PC-3 (cell line): Measurements from ENCODE around the gene MALRD1. TPM values are rescaled to one million over a fixed set of nuclear protein-coding genes. Genes with fewer than 3 reads are reported as not detected.

Experiments
- ATAC-seq: fragments of 200-7000 bp; cut with Tn5 transposase; 2 replicates; pipeline ENCODE4 v1.9.1; 2020; ENCODE audit warnings: mild to moderate bottlenecking, moderate library complexity
- BruUV-seq: library from RNA; stranded (reverse); fragments of 400-500 nt; replicated peaks from 2 replicates; lab custom pipeline; 2021; lab: Mats Ljungman, UMichigan
- CTCF ChIA-PET: fragments of 300-600 bp; sonication (Branson Sonifier 250); formaldehyde crosslinking; loops from one replicate; lab custom pipeline; 2022; ENCODE audit warnings: antibody characterized with exemption; lab: Charles Lee
- POLR2A ChIA-PET: fragments of 300-600 bp; sonication (Branson Sonifier 250); formaldehyde crosslinking; loops from one replicate; lab custom pipeline; 2022; ENCODE audit warnings: antibody characterized with exemption; ENCODE audit not compliant: unreplicated experiment; lab: Charles Lee
- DNase-seq: peaks from one replicate; pipeline ENCODE4 v3.0.0-alpha.2; 2015
- H2AFZ ChIP-seq: fragments of 300-600 bp; sonication (generic); 2 replicates; pipeline ENCODE4 v1.6.0; 2016; ENCODE audit warnings: antibody characterized with exemption, low read length
- H3F3A ChIP-seq: fragments of 300-600 bp; sonication (generic); one replicate; pipeline ENCODE4 v1.6.0; 2017; ENCODE audit warnings: antibody characterized with exemption, low read length, control low read depth, mild to moderate bottlenecking; ENCODE audit not compliant: unreplicated experiment
- H3K27ac ChIP-seq: fragments of 300-600 bp; sonication (generic); 2 replicates; pipeline ENCODE4 v1.5.1; 2016; ENCODE audit warnings: mild to moderate bottlenecking, low read length
- H3K27me3 ChIP-seq: fragments of 300-600 bp; sonication (generic); 2 replicates; pipeline ENCODE4 v1.6.1; 2016; ENCODE audit warnings: low read length, mixed read lengths
- H3K36me3 ChIP-seq: fragments of 300-600 bp; sonication (generic); 2 replicates; pipeline ENCODE4 v1.6.1; 2016; ENCODE audit warnings: low read depth, mixed run types, low read length, mixed read lengths
- H3K4me1 ChIP-seq: fragments of 300-600 bp; sonication (generic); 2 replicates; pipeline ENCODE4 v1.5.1; 2016; ENCODE audit warnings: low read length; ENCODE audit not compliant: insufficient read depth
- H3K4me2 ChIP-seq: fragments of 300-600 bp; sonication (generic); 2 replicates; pipeline ENCODE4 v1.6.0; 2016; ENCODE audit warnings: low read length
- H3K4me3 ChIP-seq: fragments of 300-600 bp; sonication (generic); 2 replicates; pipeline ENCODE4 v1.5.1; 2016; ENCODE audit warnings: mild to moderate bottlenecking, low read length, mixed read lengths
- H3K79me2 ChIP-seq: fragments of 300-600 bp; sonication (generic); 2 replicates; pipeline ENCODE4 v1.6.1; 2017; ENCODE audit warnings: low read length, mixed read lengths
- H3K9ac ChIP-seq: fragments of 300-600 bp; sonication (generic); 2 replicates; pipeline ENCODE4 v1.6.0; 2016; ENCODE audit warnings: mild to moderate bottlenecking, low read length
- H3K9me2 ChIP-seq: fragments of 300-600 bp; sonication (generic); replicated peaks from 2 replicates; pipeline ENCODE4 v1.6.1; 2016; ENCODE audit warnings: mixed run types, low read length, mixed read lengths
- H3K9me3 ChIP-seq: fragments of 300-600 bp; sonication (generic); 2 replicates; pipeline ENCODE4 v1.6.1; 2016; ENCODE audit warnings: low read length, mixed read lengths
- H4K20me1 ChIP-seq: fragments of 300-600 bp; sonication (generic); 2 replicates; pipeline ENCODE4 v1.6.1; 2016; ENCODE audit warnings: low read length, mixed read lengths
- EZH2 ChIP-seq: fragments of 300-600 bp; sonication (generic); IDR thresholded peaks from one replicate; pipeline ENCODE4 v1.6.1; 2017; ENCODE audit warnings: antibody characterized with exemption, mild to moderate bottlenecking, low read length; ENCODE audit not compliant: unreplicated experiment
- EZH2phosphoT487 ChIP-seq: fragments of 300-600 bp; sonication (generic); IDR thresholded peaks from 2 replicates; pipeline ENCODE4 v1.6.1; 2018; ENCODE audit warnings: mild to moderate bottlenecking, antibody characterized with exemption, low read length, borderline replicate concordance
- intact Hi-C: fragments of 100-400 bp; cut with micrococcal nuclease; formaldehyde crosslinking; loops from 2 replicates; pipeline ENCODE4 v1.9.0; 2023
- total RNA-seq: library from RNA; depleted of rRNA; stranded (reverse); fragments of >200 nt; gene quantifications from 2 replicates; pipeline ENCODE4 v1.2.3, GENCODE V29; 2014
- TF ChIP-seq, protein P1 (sequence below): fragments of 300-600 bp; sonication (generic); conservative IDR thresholded peaks from 2 replicates; pipeline ENCODE4 v1.5.1; 2017; ENCODE audit warnings: antibody characterized with exemption, low read depth, mild to moderate bottlenecking, low read length

The MALRD1 gene
- total RNA-seq, 1 experiment from 2014 or later = not detected

- ATAC-seq = no peak
- Histone ChIP-seq H2AFZ (no peak overlapping the region), H3F3A (no peaks in the 10 kb centered on the region), H3K27ac (no peak overlapping the region), H3K9me3 (no peaks in the 10 kb centered on the region), H3K4me2 (no peak overlapping the region), H3K9ac (no peak overlapping the region), H3K36me3 (no peaks in the 10 kb centered on the region), H4K20me1 (no peaks in the 10 kb centered on the region), H3K27me3 (no peaks in the 10 kb centered on the region), H3K9me2 (no peaks in the 10 kb centered on the region), H3K4me1 (no peaks in the 10 kb centered on the region), H3K79me2 (no peaks in the 10 kb centered on the region), H3K4me3 (no peak overlapping the region)
- no peak for DNase-seq
- POLR2A ChIA-PET = no interaction called here
- no peak for TF ChIP-seq EZH2phosphoT487
- TF ChIP-seq EZH2 = no peak
- TF ChIP-seq, protein P1, sequence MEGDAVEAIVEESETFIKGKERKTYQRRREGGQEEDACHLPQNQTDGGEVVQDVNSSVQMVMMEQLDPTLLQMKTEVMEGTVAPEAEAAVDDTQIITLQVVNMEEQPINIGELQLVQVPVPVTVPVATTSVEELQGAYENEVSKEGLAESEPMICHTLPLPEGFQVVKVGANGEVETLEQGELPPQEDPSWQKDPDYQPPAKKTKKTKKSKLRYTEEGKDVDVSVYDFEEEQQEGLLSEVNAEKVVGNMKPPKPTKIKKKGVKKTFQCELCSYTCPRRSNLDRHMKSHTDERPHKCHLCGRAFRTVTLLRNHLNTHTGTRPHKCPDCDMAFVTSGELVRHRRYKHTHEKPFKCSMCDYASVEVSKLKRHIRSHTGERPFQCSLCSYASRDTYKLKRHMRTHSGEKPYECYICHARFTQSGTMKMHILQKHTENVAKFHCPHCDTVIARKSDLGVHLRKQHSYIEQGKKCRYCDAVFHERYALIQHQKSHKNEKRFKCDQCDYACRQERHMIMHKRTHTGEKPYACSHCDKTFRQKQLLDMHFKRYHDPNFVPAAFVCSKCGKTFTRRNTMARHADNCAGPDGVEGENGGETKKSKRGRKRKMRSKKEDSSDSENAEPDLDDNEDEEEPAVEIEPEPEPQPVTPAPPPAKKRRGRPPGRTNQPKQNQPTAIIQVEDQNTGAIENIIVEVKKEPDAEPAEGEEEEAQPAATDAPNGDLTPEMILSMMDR = no peak
- intact Hi-C loops = no loop called here
- no TSS peak for BruUV-seq
- CTCF ChIA-PET = no interaction called here
Measured at GRCh38 chr10:19466709-19467108, 418.1 kb downstream of the MALRD1 start.

- DNase-seq (no peak), ATAC-seq (no peak)
- intact Hi-C loops = no loop called here
- Histone ChIP-seq H3F3A (no peaks in the 10 kb centered on the region), H3K36me3 (no peaks in the 10 kb centered on the region), H3K79me2 (no peaks in the 10 kb centered on the region), H2AFZ (no peak overlapping the region), H3K4me2 (no peak overlapping the region), H3K27me3 (no peaks in the 10 kb centered on the region), H3K9me3 (no peaks in the 10 kb centered on the region), H3K9ac (no peak overlapping the region), H3K4me1 (no peaks in the 10 kb centered on the region), H3K9me2 (no peaks in the 10 kb centered on the region), H3K27ac (no peak overlapping the region), H3K4me3 (no peak overlapping the region), H4K20me1 (no peaks in the 10 kb centered on the region)
- ChIA-PET CTCF (no interaction called here), POLR2A (no interaction called here)
- TF ChIP-seq, protein P1 = no peak
- TF ChIP-seq EZH2phosphoT487 (no peak), EZH2 (no peak)
- BruUV-seq = no TSS peak
Measured at GRCh38 chr10:19468413-19468812, 419.8 kb downstream of the MALRD1 start.

DNA sequence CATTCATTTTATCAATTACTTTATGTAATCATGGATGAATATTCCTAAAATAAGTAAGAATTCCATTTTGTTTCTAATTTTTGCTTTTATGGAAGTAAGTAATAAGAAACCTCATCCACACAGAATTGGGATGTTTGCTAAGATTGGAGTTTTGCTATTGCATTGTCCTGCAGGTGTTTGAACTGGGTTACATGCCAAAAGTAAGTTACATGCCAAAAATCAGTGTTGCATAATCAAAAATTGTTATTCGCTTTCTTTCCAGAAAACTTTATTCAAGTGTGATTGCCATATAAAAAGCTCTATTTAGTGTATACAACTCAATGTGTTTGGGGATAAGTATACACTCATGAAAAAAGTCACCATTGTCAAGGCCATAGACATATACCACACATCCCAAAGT is 420.9 kb downstream of the MALRD1 start:
- no peaks in the 10 kb centered on the region for H3K36me3 ChIP-seq
- no peak overlapping the region for H3K4me2 ChIP-seq
- no peak for ATAC-seq
- no peak overlapping the region for H2AFZ ChIP-seq
- no peaks in the 10 kb centered on the region for H4K20me1 ChIP-seq
- no peak overlapping the region for H3K9ac ChIP-seq
- BruUV-seq = no TSS peak
- H3F3A ChIP-seq = no peaks in the 10 kb centered on the region
- H3K27ac ChIP-seq = no peak overlapping the region
- CTCF ChIA-PET = no interaction called here
- no peaks in the 10 kb centered on the region for H3K4me1 ChIP-seq
- H3K4me3 ChIP-seq = no peak overlapping the region
- POLR2A ChIA-PET = no interaction called here
- no peaks in the 10 kb centered on the region for H3K9me3 ChIP-seq
- H3K79me2 ChIP-seq = no peaks in the 10 kb centered on the region
- H3K27me3 ChIP-seq = no peaks in the 10 kb centered on the region
- DNase-seq = no peak
- TF ChIP-seq, protein P1 = no peak
- TF ChIP-seq EZH2 (no peak), EZH2phosphoT487 (no peak)
- intact Hi-C loops = no loop called here
- no peaks in the 10 kb centered on the region for H3K9me2 ChIP-seq
